ENCODE results near the gene SLC34A2.

Gene SLC34A2

GRCh38 chr4:25635501-25635900, 20.1 kb upstream of the SLC34A2 start:
- Histone ChIP-seq H3K4me2 (ENCODE audit: low read depth, low read length) (no peak overlapping the region), H3K79me2 (ENCODE audit: low read length) (no peaks in the 10 kb centered on the region), H3K9ac (ENCODE audit: low read length) (no peak overlapping the region), H3K4me1 (ENCODE audit: low read length) (no peaks in the 10 kb centered on the region), H3K27ac (ENCODE audit: low read length) (no peak overlapping the region), H3K9me2 (replicated peaks; ENCODE audit: insufficient read depth, low read length) (no peaks in the 10 kb centered on the region), H3K27me3 (replicated peaks; ENCODE audit: insufficient read depth, low read length) (no peaks in the 10 kb centered on the region), H3K9me3 (replicated peaks; ENCODE audit: insufficient read depth, low read length) (no peaks in the 10 kb centered on the region), H3K4me3 (ENCODE audit: low read length) (no peak overlapping the region), H3F3A (ENCODE audit: insufficient read depth, low read length) (no peaks in the 10 kb centered on the region), H3K36me3 (replicated peaks; ENCODE audit: insufficient read depth, low read length) (no peaks in the 10 kb centered on the region), H4K20me1 (ENCODE audit: insufficient read depth, low read length) (no peaks in the 10 kb centered on the region), H2AFZ (ENCODE audit: low read length) (no peak overlapping the region)
- TF ChIP-seq EZH2 (optimal IDR thresholded peaks at IDR 0.05; ENCODE audit: low read depth, low read length) (no peak), EZH2phosphoT487 (IDR thresholded peaks at IDR 0.05; ENCODE audit: low read length) (no peak), CTCF (IDR thresholded peaks at IDR 0.05; ENCODE audit: low read length) (no peak)
- DNase-seq, result no peak

DNA sequence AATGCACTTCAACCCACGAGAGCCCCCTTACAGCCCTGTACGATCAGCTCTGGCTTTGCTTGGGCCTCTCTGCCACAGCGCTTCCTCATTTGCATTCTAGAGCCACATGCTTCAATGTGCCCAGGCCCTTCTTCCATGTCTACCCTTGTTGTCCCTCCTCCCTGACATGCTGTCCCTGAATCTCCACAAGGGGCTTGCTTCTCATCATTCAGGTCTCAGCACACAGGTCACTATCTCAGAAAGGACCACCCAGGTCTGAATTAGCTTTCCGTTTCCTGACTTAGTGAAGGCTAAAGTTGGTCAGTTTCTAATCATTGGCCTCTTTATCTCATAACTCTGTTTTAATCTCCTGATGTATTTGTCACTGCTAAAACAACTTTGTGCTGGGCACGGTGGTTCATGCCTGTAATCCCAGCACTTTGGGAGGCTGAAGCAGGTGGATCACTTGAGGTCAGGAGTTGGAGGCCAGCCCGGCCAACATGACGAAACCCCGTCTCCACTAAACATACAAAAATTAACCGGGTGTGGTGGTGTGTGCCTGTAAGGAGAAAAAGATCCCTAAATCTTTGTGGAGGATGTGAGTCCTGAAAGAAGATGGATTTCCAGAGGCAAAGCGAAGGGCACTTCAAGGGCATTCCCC, 17.9 kb upstream of the SLC34A2 start:
- Histone ChIP-seq H3K9ac (ENCODE audit: low read length) (no peak overlapping the region), H3F3A (ENCODE audit: insufficient read depth, low read length) (no peaks in the 10 kb centered on the region), H3K4me2 (ENCODE audit: low read depth, low read length) (no peak overlapping the region), H3K79me2 (ENCODE audit: low read length) (no peaks in the 10 kb centered on the region), H2AFZ (ENCODE audit: low read length) (no peak overlapping the region), H3K27ac (ENCODE audit: low read length) (no peak overlapping the region), H3K9me2 (replicated peaks; ENCODE audit: insufficient read depth, low read length) (no peaks in the 10 kb centered on the region), H3K9me3 (replicated peaks; ENCODE audit: insufficient read depth, low read length) (no peaks in the 10 kb centered on the region), H3K36me3 (replicated peaks; ENCODE audit: insufficient read depth, low read length) (no peaks in the 10 kb centered on the region), H3K4me3 (ENCODE audit: low read length) (no peak overlapping the region), H4K20me1 (ENCODE audit: insufficient read depth, low read length) (no peaks in the 10 kb centered on the region), H3K4me1 (ENCODE audit: low read length) (no peaks in the 10 kb centered on the region), H3K27me3 (replicated peaks; ENCODE audit: insufficient read depth, low read length) (no peaks in the 10 kb centered on the region)
- no peak for TF ChIP-seq CTCF (IDR thresholded peaks at IDR 0.05; ENCODE audit: low read length)
- TF ChIP-seq EZH2phosphoT487 (IDR thresholded peaks at IDR 0.05; ENCODE audit: low read length), result no peak
- no peak for TF ChIP-seq EZH2 (optimal IDR thresholded peaks at IDR 0.05; ENCODE audit: low read depth, low read length)
- no peak for DNase-seq

DNA sequence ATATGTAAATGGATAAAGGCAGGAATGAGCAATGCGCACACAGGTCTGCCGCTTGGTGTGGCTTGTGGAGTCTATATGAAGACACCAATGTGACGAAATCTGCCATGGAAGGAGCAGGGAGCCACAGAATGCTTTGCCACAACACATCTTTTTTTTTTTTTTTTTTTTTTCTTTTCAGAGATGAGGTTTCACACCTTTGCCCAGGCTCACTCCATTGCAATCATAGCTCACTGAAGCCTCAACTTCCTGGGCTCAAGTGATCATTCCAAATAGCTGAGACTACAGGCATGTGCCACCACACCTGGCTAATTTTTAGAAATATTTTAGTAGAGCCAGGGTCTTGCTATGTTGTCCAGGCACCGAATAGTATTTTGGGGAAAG, 17.4 kb upstream of the SLC34A2 start:
- H3K4me2 ChIP-seq (ENCODE audit: low read depth, low read length), result no peak overlapping the region
- H3K27ac ChIP-seq (ENCODE audit: low read length), result no peak overlapping the region
- no peaks in the 10 kb centered on the region for H3K4me1 ChIP-seq (ENCODE audit: low read length)
- H3F3A ChIP-seq (ENCODE audit: insufficient read depth, low read length), result no peaks in the 10 kb centered on the region
- H3K79me2 ChIP-seq (ENCODE audit: low read length), result no peaks in the 10 kb centered on the region
- H3K36me3 ChIP-seq (replicated peaks; ENCODE audit: insufficient read depth, low read length), result no peaks in the 10 kb centered on the region
- H3K4me3 ChIP-seq (ENCODE audit: low read length), result no peak overlapping the region
- no peak overlapping the region for H3K9ac ChIP-seq (ENCODE audit: low read length)
- no peaks in the 10 kb centered on the region for H3K27me3 ChIP-seq (replicated peaks; ENCODE audit: insufficient read depth, low read length)
- DNase-seq, result no peak
- no peaks in the 10 kb centered on the region for H4K20me1 ChIP-seq (ENCODE audit: insufficient read depth, low read length)
- no peak for TF ChIP-seq EZH2 (optimal IDR thresholded peaks at IDR 0.05; ENCODE audit: low read depth, low read length)
- no peak for TF ChIP-seq CTCF (IDR thresholded peaks at IDR 0.05; ENCODE audit: low read length)
- no peak for TF ChIP-seq EZH2phosphoT487 (IDR thresholded peaks at IDR 0.05; ENCODE audit: low read length)
- H3K9me2 ChIP-seq (replicated peaks; ENCODE audit: insufficient read depth, low read length), result no peaks in the 10 kb centered on the region
- H2AFZ ChIP-seq (ENCODE audit: low read length), result no peak overlapping the region
- H3K9me3 ChIP-seq (replicated peaks; ENCODE audit: insufficient read depth, low read length), result no peaks in the 10 kb centered on the region

Data from MM.1S (cell line).